HL-60 (cell line): ENCODE results near the gene TMCO1.

ENCODE experiments used
- POLR2AphosphoS5 ChIP-seq: IDR thresholded peaks from 2 replicates; pipeline ENCODE4 v1.6.1; 2012; ENCODE audit warnings: low read depth
- REST ChIP-seq: IDR thresholded peaks from 2 replicates; pipeline ENCODE4 v1.6.1; 2012; ENCODE audit warnings: low read depth; ENCODE audit not compliant: insufficient replicate concordance
- TF ChIP-seq, protein P1 (sequence below): IDR thresholded peaks from one replicate; pipeline ENCODE4 v1.5.1; 2011; ENCODE audit warnings: low read length, control low read depth, inconsistent platforms; ENCODE audit not compliant: insufficient read depth

- TF ChIP-seq, protein P1, sequence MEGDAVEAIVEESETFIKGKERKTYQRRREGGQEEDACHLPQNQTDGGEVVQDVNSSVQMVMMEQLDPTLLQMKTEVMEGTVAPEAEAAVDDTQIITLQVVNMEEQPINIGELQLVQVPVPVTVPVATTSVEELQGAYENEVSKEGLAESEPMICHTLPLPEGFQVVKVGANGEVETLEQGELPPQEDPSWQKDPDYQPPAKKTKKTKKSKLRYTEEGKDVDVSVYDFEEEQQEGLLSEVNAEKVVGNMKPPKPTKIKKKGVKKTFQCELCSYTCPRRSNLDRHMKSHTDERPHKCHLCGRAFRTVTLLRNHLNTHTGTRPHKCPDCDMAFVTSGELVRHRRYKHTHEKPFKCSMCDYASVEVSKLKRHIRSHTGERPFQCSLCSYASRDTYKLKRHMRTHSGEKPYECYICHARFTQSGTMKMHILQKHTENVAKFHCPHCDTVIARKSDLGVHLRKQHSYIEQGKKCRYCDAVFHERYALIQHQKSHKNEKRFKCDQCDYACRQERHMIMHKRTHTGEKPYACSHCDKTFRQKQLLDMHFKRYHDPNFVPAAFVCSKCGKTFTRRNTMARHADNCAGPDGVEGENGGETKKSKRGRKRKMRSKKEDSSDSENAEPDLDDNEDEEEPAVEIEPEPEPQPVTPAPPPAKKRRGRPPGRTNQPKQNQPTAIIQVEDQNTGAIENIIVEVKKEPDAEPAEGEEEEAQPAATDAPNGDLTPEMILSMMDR = no peak
- TF ChIP-seq REST (no peak), POLR2AphosphoS5 (no peak)
These were observed 4.8 kb upstream of the TMCO1 start for GRCh38 chr1:165773324-165773965.
